HepG2 (cell line): ENCODE measurements around the gene MYH7. TPM values are rescaled to one million over a fixed set of nuclear protein-coding genes. Genes with fewer than 3 reads are reported as not detected.

ENCODE experiments used
- ATAC-seq: fragments of 200-7000 bp; cut with Tn5 transposase; 3 replicates; pipeline ENCODE4 v1.9.1; 2020; ENCODE audit warnings: mild to moderate bottlenecking, moderate library complexity
- BruUV-seq: library from RNA; stranded (reverse); fragments of 400-500 nt; replicated peaks from 2 replicates; lab custom pipeline; 2021; lab: Mats Ljungman, UMichigan
- CTCF ChIA-PET: fragments of 300-600 bp; formaldehyde crosslinking; extraction: SDS; loops from one replicate; lab custom pipeline; 2021; ENCODE audit warnings: low total read pairs, inconsistent platforms, low intra/inter-chr PET ratio; lab: Yijun Ruan, JAX
- POLR2A ChIA-PET: fragments of 350-600 bp; sonication (Branson Sonifier 250); formaldehyde crosslinking; loops from one replicate; lab custom pipeline; 2020; ENCODE audit warnings: antibody characterized with exemption, inconsistent platforms; lab: Yijun Ruan, JAX
- DNase-seq: peaks from one replicate; pipeline ENCODE4 v3.0.0-alpha.2; 2015; ENCODE audit warnings: low spot score
- FAIRE-seq: peaks from 3 replicates; lab custom pipeline; 2011; peaks lifted over from hg19 to GRCh38; lab: Jason Lieb, UNC
- H2AFZ ChIP-seq: one replicate; pipeline ENCODE4 v1.6.1; 2011; ENCODE audit warnings: low read length, inconsistent platforms
- H3K27ac ChIP-seq: fragments of 300-600 bp; 3 replicates; pipeline ENCODE4 v1.8.0; 2011; ENCODE audit warnings: mixed run types, mild to moderate bottlenecking, mixed read lengths, low read length, inconsistent platforms; ENCODE audit not compliant: insufficient read depth; ENCODE audit errors: extremely low read length
- H3K27me3 ChIP-seq, 2 experiments: fragments of 200-600 bp in 1 of 2; 2 replicates in 1 of 2; 3 replicates in 1 of 2; pipeline versions ENCODE4 v1.6.0 to v1.8.0; 2011; ENCODE audit warnings: low read length in 2 of 2, mild to moderate bottlenecking in 2 of 2, moderate library complexity in 2 of 2, inconsistent platforms in 1 of 2; ENCODE audit not compliant: insufficient read depth in 2 of 2, control insufficient read depth in 1 of 2
- H3K36me3 ChIP-seq, 2 experiments: fragments of 200-600 bp in 1 of 2; replicated peaks in 1 of 2; 2 replicates in 1 of 2; 3 replicates in 1 of 2; pipeline versions ENCODE4 v1.5.1 to v1.8.0; 2011; ENCODE audit warnings: low read length in 2 of 2, inconsistent platforms in 1 of 2; ENCODE audit not compliant: insufficient read depth in 2 of 2, control insufficient read depth in 1 of 2
- H3K4me1 ChIP-seq: 2 replicates; pipeline ENCODE4 v1.5.1; 2012; ENCODE audit warnings: low read length, inconsistent platforms; ENCODE audit not compliant: insufficient read depth
- H3K4me2 ChIP-seq: 2 replicates; pipeline ENCODE4 v1.6.0; 2011; ENCODE audit warnings: low read depth, low read length, inconsistent platforms
- H3K4me3 ChIP-seq, 3 experiments: fragments of 200-600 bp in 1 of 3; sonication (generic), shearing (Covaris generic) in 1 of 3; replicated peaks in 1 of 3; 2 replicates each; pipeline ENCODE4 v1.5.1; 2011 to 2016; ENCODE audit warnings: low read length in 3 of 3, inconsistent platforms in 2 of 3, low read depth in 2 of 3, mild to moderate bottlenecking in 2 of 3, control low read depth in 1 of 3, mixed read lengths in 1 of 3; ENCODE audit not compliant: insufficient read depth in 1 of 3
- H3K79me2 ChIP-seq: one replicate; pipeline ENCODE4 v1.6.1; 2011; ENCODE audit warnings: low read length, inconsistent platforms; ENCODE audit not compliant: insufficient read depth
- H3K9ac ChIP-seq: 2 replicates; pipeline ENCODE4 v1.6.0; 2011; ENCODE audit warnings: mild to moderate bottlenecking, low read depth, low read length, inconsistent platforms; ENCODE audit not compliant: insufficient read depth
- H3K9me3 ChIP-seq: 2 replicates; pipeline ENCODE4 v1.5.1; 2012; ENCODE audit warnings: mild to moderate bottlenecking, low read length
- H4K20me1 ChIP-seq: 2 replicates; pipeline ENCODE4 v1.6.0; 2011; ENCODE audit warnings: inconsistent platforms, mild to moderate bottlenecking, low read length, moderate library complexity; ENCODE audit not compliant: insufficient read depth
- ASH2L ChIP-seq: fragments of 300-600, 200-600 bp; sonication (generic); IDR thresholded peaks from 2 replicates; pipeline ENCODE4 v1.7.0; 2017; ENCODE audit warnings: low read depth, mild to moderate bottlenecking, moderate library complexity, mixed read lengths, low read length; ENCODE audit not compliant: insufficient read length
- ESRRA ChIP-seq: sonication (generic); formaldehyde crosslinking; IDR thresholded peaks from 2 replicates; pipeline ENCODE4 v1.5.1; 2020; ENCODE audit warnings: mild to moderate bottlenecking, low read depth, missing genetic modification reagents
- POLR2G ChIP-seq: fragments of 200-400 bp; formaldehyde crosslinking; IDR thresholded peaks from 2 replicates; pipeline ENCODE4 v1.6.1; 2018; ENCODE audit warnings: mild to moderate bottlenecking, low read depth, low read length, moderate library complexity
- ZBTB21 ChIP-seq: sonication (generic); formaldehyde crosslinking; IDR thresholded peaks from 2 replicates; pipeline ENCODE4 v1.4.0; 2020; ENCODE audit warnings: missing genetic modification reagents
- ZNF496 ChIP-seq: sonication (generic); formaldehyde crosslinking; IDR thresholded peaks from 2 replicates; pipeline ENCODE4 v1.8.1; 2023; ENCODE audit warnings: mild to moderate bottlenecking, moderate library complexity, missing genetic modification reagents; ENCODE audit not compliant: insufficient replicate concordance
- ZNF777 ChIP-seq: sonication (generic); formaldehyde crosslinking; IDR thresholded peaks from 2 replicates; pipeline ENCODE4 v1.4.0; 2020; ENCODE audit warnings: missing genetic modification reagents
- ZNF780A ChIP-seq: sonication (generic); formaldehyde crosslinking; IDR thresholded peaks from 2 replicates; pipeline ENCODE4 v1.8.0; 2022; ENCODE audit warnings: mild to moderate bottlenecking, missing genetic modification reagents, moderate library complexity
- WGBS: methylation state at CpG from one replicate; pipeline ENCODE4 v1.1.6; 2017; ENCODE audit warnings: low lambda C conversion rate; 5-methylcytosine and 5-hydroxymethylcytosine counted together
- in situ Hi-C: cut with HindIII; loops from 2 replicates; pipeline ENCODE4 v1.10.0; 2017; ENCODE audit warnings: low pct_unique_long_range_greater_than_20kb; ENCODE audit not compliant: extremely low pct_ligation_motif_present
- intact Hi-C: fragments of 100-400 bp; cut with micrococcal nuclease; formaldehyde crosslinking; loops from one replicate; pipeline ENCODE4 v1.10.0; 2022; ENCODE audit not compliant: unreplicated experiment
- polyA plus RNA-seq, 8 experiments: library from polyadenylated mRNA; depleted of rRNA in 3 of 8; stranded (reverse) in 7 of 8; unstranded in 1 of 8; fragments of >200 nt; fragmentation: Illumina TruSeq in 4 of 8; extraction: Trizol in 4 of 8; gene quantifications; 2 replicates each; pipeline versions ENCODE4 v1.2.1 to v1.2.3, GENCODE V29; 2011 to 2016; ENCODE audit warnings: low read depth in 4 of 8, missing spikeins in 1 of 8, mixed read lengths in 1 of 8; ENCODE audit not compliant: insufficient read depth in 1 of 8
- total RNA-seq, 5 experiments: library from RNA; depleted of rRNA; stranded (reverse); fragments of >200 nt; fragmentation: Illumina TruSeq; extraction: Trizol; gene quantifications; 2 replicates each; pipeline ENCODE4 v1.2.3, GENCODE V29; 2016; ENCODE audit warnings: low read depth in 1 of 5
- TF ChIP-seq, protein P1 (sequence below): sonication (generic); formaldehyde crosslinking; conservative IDR thresholded peaks from 2 replicates; pipeline ENCODE4 v1.5.0; 2020; ENCODE audit warnings: missing genetic modification reagents
- TF ChIP-seq, protein P2 (sequence below): sonication (generic); formaldehyde crosslinking; IDR thresholded peaks from 2 replicates; pipeline ENCODE4 v1.5.0; 2020; ENCODE audit warnings: mild to moderate bottlenecking, missing genetic modification reagents
- TF ChIP-seq, protein P3 (sequence below): IDR thresholded peaks from 2 replicates; pipeline ENCODE4 v1.6.1; 2016; ENCODE audit warnings: missing genetic modification reagents, missing compliant biosample characterization
- TF ChIP-seq, protein P4 (sequence below): sonication (generic); formaldehyde crosslinking; IDR thresholded peaks from 2 replicates; pipeline ENCODE4 v1.4.0; 2020; ENCODE audit warnings: mild to moderate bottlenecking, missing genetic modification reagents
- TF ChIP-seq, protein P5 (sequence below): sonication (generic); formaldehyde crosslinking; IDR thresholded peaks from 2 replicates; pipeline ENCODE4 v1.5.1; 2020; ENCODE audit warnings: mild to moderate bottlenecking, moderate library complexity, missing genetic modification reagents

Gene MYH7
- total and polyA plus RNA-seq, 2 of the 13 experiments (the other 11 are each of a cell fraction or from before 2014, with no cell fraction given): 0.04 TPM; not detected in 1

DNA sequence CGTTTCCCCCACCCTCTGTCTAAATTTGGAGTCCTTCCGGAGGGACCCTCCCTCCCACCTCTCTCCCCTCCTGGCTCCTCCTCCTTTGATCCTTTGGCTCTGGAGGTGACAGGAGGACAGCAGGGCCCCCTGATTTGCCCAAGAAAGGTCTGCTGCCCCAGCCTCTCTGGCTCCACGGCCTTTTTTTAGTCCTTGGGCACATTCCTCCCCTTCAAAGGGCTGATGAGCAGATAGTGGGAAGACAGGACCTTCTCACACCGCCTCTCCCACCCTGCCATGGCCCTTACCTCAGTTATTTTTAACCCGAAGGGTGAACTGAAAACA lies 27.2 kb downstream of the MYH7 start:
- no peak overlapping the region for H3K4me2 ChIP-seq
- H3K9ac ChIP-seq: no peak overlapping the region
- POLR2A ChIA-PET: no interaction called here
- H3K27ac ChIP-seq: no peak overlapping the region
- H3K27me3 ChIP-seq: peaks cover 55 to 100% of the 10 kb centered on the region in 2 experiments
- intact Hi-C loops: no loop called here
- ATAC-seq: no peak
- in situ Hi-C loops: no loop called here
- H4K20me1 ChIP-seq: no peaks in the 10 kb centered on the region
- CTCF ChIA-PET: no interaction called here
- no peak overlapping the region for H3K4me3 ChIP-seq
- no peak for FAIRE-seq
- no peak for DNase-seq
- H3K4me1 ChIP-seq: no peaks in the 10 kb centered on the region
- no peaks in the 10 kb centered on the region for H3K36me3 ChIP-seq
- H2AFZ ChIP-seq: no peak overlapping the region
- 2% methylated on average over 5 of the region's 5 CpGs for WGBS
- no peaks in the 10 kb centered on the region for H3K9me3 ChIP-seq
- BruUV-seq: no TSS peak
- no peaks in the 10 kb centered on the region for H3K79me2 ChIP-seq
- TF ChIP-seq ESRRA (CRISPR knock-in tag): no peak
- no peak for TF ChIP-seq POLR2G
- no peak for TF ChIP-seq ZNF777
- no peak for TF ChIP-seq ZBTB21 (CRISPR knock-in tag)
- TF ChIP-seq, protein P1, sequence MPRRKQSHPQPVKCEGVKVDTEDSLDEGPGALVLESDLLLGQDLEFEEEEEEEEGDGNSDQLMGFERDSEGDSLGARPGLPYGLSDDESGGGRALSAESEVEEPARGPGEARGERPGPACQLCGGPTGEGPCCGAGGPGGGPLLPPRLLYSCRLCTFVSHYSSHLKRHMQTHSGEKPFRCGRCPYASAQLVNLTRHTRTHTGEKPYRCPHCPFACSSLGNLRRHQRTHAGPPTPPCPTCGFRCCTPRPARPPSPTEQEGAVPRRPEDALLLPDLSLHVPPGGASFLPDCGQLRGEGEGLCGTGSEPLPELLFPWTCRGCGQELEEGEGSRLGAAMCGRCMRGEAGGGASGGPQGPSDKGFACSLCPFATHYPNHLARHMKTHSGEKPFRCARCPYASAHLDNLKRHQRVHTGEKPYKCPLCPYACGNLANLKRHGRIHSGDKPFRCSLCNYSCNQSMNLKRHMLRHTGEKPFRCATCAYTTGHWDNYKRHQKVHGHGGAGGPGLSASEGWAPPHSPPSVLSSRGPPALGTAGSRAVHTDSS (CRISPR knock-in tag): no peak
- no peak for TF ChIP-seq ZNF780A (CRISPR knock-in tag)
- TF ChIP-seq, protein P2, sequence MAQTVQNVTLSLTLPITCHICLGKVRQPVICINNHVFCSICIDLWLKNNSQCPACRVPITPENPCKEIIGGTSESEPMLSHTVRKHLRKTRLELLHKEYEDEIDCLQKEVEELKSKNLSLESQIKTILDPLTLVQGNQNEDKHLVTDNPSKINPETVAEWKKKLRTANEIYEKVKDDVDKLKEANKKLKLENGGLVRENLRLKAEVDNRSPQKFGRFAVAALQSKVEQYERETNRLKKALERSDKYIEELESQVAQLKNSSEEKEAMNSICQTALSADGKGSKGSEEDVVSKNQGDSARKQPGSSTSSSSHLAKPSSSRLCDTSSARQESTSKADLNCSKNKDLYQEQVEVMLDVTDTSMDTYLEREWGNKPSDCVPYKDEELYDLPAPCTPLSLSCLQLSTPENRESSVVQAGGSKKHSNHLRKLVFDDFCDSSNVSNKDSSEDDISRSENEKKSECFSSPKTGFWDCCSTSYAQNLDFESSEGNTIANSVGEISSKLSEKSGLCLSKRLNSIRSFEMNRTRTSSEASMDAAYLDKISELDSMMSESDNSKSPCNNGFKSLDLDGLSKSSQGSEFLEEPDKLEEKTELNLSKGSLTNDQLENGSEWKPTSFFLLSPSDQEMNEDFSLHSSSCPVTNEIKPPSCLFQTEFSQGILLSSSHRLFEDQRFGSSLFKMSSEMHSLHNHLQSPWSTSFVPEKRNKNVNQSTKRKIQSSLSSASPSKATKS (CRISPR knock-in tag): no peak
- TF ChIP-seq ASH2L: no peak
- TF ChIP-seq, protein P3, sequence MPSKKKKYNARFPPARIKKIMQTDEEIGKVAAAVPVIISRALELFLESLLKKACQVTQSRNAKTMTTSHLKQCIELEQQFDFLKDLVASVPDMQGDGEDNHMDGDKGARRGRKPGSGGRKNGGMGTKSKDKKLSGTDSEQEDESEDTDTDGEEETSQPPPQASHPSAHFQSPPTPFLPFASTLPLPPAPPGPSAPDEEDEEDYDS (CRISPR knock-in tag): no peak
- TF ChIP-seq, protein P4, sequence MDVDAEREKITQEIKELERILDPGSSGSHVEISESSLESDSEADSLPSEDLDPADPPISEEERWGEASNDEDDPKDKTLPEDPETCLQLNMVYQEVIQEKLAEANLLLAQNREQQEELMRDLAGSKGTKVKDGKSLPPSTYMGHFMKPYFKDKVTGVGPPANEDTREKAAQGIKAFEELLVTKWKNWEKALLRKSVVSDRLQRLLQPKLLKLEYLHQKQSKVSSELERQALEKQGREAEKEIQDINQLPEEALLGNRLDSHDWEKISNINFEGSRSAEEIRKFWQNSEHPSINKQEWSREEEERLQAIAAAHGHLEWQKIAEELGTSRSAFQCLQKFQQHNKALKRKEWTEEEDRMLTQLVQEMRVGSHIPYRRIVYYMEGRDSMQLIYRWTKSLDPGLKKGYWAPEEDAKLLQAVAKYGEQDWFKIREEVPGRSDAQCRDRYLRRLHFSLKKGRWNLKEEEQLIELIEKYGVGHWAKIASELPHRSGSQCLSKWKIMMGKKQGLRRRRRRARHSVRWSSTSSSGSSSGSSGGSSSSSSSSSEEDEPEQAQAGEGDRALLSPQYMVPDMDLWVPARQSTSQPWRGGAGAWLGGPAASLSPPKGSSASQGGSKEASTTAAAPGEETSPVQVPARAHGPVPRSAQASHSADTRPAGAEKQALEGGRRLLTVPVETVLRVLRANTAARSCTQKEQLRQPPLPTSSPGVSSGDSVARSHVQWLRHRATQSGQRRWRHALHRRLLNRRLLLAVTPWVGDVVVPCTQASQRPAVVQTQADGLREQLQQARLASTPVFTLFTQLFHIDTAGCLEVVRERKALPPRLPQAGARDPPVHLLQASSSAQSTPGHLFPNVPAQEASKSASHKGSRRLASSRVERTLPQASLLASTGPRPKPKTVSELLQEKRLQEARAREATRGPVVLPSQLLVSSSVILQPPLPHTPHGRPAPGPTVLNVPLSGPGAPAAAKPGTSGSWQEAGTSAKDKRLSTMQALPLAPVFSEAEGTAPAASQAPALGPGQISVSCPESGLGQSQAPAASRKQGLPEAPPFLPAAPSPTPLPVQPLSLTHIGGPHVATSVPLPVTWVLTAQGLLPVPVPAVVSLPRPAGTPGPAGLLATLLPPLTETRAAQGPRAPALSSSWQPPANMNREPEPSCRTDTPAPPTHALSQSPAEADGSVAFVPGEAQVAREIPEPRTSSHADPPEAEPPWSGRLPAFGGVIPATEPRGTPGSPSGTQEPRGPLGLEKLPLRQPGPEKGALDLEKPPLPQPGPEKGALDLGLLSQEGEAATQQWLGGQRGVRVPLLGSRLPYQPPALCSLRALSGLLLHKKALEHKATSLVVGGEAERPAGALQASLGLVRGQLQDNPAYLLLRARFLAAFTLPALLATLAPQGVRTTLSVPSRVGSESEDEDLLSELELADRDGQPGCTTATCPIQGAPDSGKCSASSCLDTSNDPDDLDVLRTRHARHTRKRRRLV (CRISPR knock-in tag): no peak
- TF ChIP-seq, protein P5, sequence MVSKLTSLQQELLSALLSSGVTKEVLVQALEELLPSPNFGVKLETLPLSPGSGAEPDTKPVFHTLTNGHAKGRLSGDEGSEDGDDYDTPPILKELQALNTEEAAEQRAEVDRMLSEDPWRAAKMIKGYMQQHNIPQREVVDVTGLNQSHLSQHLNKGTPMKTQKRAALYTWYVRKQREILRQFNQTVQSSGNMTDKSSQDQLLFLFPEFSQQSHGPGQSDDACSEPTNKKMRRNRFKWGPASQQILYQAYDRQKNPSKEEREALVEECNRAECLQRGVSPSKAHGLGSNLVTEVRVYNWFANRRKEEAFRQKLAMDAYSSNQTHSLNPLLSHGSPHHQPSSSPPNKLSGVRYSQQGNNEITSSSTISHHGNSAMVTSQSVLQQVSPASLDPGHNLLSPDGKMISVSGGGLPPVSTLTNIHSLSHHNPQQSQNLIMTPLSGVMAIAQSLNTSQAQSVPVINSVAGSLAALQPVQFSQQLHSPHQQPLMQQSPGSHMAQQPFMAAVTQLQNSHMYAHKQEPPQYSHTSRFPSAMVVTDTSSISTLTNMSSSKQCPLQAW: no peak
- TF ChIP-seq ZNF496 (CRISPR knock-in tag): no peak
